H1 (cell line): Measurements from ENCODE around the gene FAM193B. TPM values are rescaled to one million over a fixed set of nuclear protein-coding genes. Genes with fewer than 3 reads are reported as not detected.

Experiments used
- CHD7 ChIP-seq: fragments of 300-600 bp; sonication (generic); IDR thresholded peaks from 2 replicates; pipeline ENCODE4 v1.7.1; 2012; ENCODE audit warnings: low read length, moderate library complexity, mild to moderate bottlenecking, inconsistent platforms; ENCODE audit not compliant: insufficient replicate concordance
- RFX5 ChIP-seq: IDR thresholded peaks from 2 replicates; pipeline ENCODE4 v1.6.1; 2011; ENCODE audit warnings: low read depth, low read length, improper control_type of control experiment, borderline replicate concordance
- SIX5 ChIP-seq: IDR thresholded peaks from 2 replicates; pipeline ENCODE4 v1.6.1; 2011; ENCODE audit warnings: mild to moderate bottlenecking, low read depth, low read length
- polyA plus RNA-seq, 7 experiments: library from polyadenylated mRNA; depleted of rRNA in 3 of 7; stranded (reverse) in 5 of 7; unstranded in 2 of 7; fragments of >200 nt in 5 of 7; fragments of 200-250 nt in 2 of 7; gene quantifications; 1 replicate in 5 of 7; 2 replicates in 1 of 7; 4 replicates in 1 of 7; pipeline versions ENCODE4 v1.2.1 to v1.2.3, GENCODE V29; 2011 to 2013; ENCODE audit warnings: missing spikeins in 2 of 7, mixed read lengths in 2 of 7
- total RNA-seq: library from RNA; stranded (reverse); fragmentation: NEBNext Ultra II Directional; extraction: Animal tissue kit (Norgen Biotek cat#: 25700); gene quantifications from 2 replicates; pipeline ENCODE4 v1.2.1, GENCODE V29; 2021

Gene FAM193B
- total and polyA plus RNA-seq, 2 of the 8 experiments (the other 6 are each of a cell fraction or from before 2014, with no cell fraction given) = 49.9 to 69.8 TPM

- no peak for TF ChIP-seq RFX5
- no peak for TF ChIP-seq CHD7
- TF ChIP-seq SIX5 = no peak
Measured at GRCh38 chr5:177591690-177592009, 37.3 kb upstream of the FAM193B start (continued).
